RPMI7951 (cell line): ENCODE data around the gene KRTAP5-6. TPM values are rescaled to one million over a fixed set of nuclear protein-coding genes. Genes with fewer than 3 reads are reported as not detected.

Experiments used
- DNase-seq: peaks from one replicate; pipeline ENCODE4 v3.0.0-alpha.2; 2012; ENCODE audit warnings: low read depth
- total RNA-seq: library from RNA; depleted of rRNA; stranded (reverse); fragments of >200 nt; shearing (Covaris generic); gene quantifications from 2 replicates; pipeline ENCODE4 v1.2.3, GENCODE V29; 2014; rRNA removed

The KRTAP5-6 gene
- total RNA-seq, result not detected in 2 replicates

DNA sequence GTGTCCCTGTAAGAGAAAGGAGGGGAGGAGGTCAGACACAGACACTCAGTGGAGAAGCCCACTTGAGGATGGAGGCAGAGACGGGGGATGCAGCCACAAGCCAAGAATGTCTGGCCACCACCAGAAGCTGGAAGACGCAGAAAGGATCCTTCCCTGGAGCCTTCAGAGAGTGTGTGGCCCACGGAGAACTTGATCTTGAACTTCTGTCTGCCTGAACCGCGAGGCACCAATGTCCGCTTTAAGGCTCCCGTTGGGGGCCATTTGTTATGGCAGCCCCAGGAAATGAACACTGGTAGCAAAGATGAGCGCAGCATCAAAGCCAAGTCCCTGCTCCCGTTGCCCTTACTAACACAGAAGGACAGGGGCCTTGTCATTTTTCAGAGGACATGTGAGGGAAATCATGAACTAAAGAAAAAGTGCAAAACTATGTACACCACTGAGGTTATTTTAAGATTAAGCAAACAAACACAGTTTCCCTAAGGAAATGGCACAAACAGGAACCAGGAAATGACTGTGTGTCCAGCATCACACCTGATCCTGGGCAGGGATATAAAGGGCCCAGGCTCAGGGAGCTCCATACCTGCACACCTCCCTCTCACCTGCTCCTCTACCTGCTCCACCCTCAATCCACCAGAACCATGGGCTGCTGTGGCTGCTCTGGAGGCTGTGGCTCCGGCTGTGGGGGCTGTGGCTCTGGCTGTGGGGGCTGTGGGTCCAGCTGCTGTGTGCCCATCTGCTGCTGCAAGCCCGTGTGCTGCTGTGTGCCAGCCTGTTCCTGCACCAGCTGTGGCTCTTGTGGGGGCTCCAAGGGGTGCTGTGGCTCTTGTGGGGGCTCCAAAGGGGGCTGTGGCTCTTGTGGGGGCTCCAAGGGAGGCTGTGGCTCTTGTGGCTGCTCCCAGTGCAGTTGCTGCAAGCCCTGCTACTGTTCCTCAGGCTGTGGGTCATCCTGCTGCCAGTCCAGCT lies at the start of gene KRTAP5-6:
Gene KRTAP5-6 (plus strand): TSS at position 588 of the 963 bp plus-strand sequence. CDS start 51 bp downstream, at position 639.
- DNase-seq, result no peak

GRCh38 chr11:1647901-1648652 lies 48.9 kb upstream of the KRTAP5-6 start:
- no peak for DNase-seq

- DNase-seq, result no peak
These were observed 48.2 kb upstream of the KRTAP5-6 start for GRCh38 chr11:1648653-1649420.

GRCh38 chr11:1650034-1650917 lies 46.7 kb upstream of the KRTAP5-6 start:
- DNase-seq, result no peak

GRCh38 chr11:1650918-1651262 lies 46.1 kb upstream of the KRTAP5-6 start:
- no peak for DNase-seq

GRCh38 chr11:1651411-1651980 lies 45.5 kb upstream of the KRTAP5-6 start:
- DNase-seq, result no peak

DNA sequence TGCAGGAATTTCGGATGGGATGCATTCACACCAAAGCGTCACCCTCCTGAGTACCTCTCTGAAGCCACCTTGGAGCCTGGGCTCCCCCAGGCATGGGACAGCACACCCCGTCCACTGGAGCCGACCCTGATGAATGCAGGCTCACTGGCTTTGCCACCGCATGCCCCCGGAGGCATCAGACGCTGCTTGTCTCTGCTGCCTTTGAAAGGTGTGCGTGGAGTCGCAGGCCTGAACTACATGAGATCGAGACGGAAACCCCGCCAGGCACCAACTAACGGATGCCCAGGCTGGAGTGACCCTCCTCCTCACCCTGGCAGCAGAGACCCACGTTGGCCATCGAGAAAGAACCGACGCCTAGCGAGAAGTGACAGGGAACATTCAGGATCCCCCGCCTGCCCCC lies 45.0 kb upstream of the KRTAP5-6 start:
- DNase-seq, result no peak

GRCh38 chr11:1652442-1652770 lies 44.6 kb upstream of the KRTAP5-6 start:
- no peak for DNase-seq

DNA sequence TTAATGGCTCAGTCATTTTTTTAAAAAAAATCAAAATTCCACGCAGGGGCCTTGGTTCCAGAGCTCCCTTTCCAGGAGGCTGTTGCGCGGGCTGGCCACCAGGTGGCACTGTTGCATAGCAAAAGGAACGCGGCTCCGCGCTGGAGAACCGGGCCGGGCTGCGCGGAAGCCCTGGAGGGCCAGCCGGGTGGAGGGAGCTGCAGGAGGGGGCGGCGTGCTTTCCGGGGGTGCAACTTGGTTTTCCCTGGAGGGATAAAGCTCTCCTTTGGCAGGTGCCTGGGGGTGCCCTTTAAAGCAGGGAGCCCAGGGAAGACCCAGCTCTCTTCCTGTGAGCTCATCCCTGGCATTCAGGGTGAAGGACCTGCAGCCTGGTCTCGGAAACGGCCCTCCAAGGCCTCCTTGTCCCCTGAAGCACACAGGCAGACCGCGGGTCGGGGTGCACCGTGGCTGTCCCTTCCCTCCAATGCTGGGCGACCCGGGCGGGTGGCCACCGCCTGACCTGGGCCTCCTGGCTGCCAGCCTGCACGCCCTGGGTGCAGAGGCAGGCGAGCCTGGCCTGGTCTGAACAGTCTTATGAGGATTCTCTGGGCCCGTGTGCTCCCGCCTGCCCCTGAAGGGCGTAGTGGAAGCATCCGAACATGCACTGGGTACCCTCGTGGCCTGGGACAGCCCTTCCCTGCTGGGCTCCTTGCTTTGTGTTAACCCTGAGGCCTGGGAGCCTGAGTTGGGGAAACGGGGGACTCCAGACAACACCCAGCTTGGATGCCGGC lies 44.0 kb upstream of the KRTAP5-6 start:
- peak; percentile 22 for DNase-seq

- no peak for DNase-seq
These were observed 43.2 kb upstream of the KRTAP5-6 start for GRCh38 chr11:1653541-1654387.

GRCh38 chr11:1654388-1655167 lies 42.4 kb upstream of the KRTAP5-6 start:
- DNase-seq, result no peak

- no peak for DNase-seq
These were observed 41.6 kb upstream of the KRTAP5-6 start for GRCh38 chr11:1655168-1656060.

GRCh38 chr11:1656061-1656441 lies 40.9 kb upstream of the KRTAP5-6 start:
- no peak for DNase-seq

DNA sequence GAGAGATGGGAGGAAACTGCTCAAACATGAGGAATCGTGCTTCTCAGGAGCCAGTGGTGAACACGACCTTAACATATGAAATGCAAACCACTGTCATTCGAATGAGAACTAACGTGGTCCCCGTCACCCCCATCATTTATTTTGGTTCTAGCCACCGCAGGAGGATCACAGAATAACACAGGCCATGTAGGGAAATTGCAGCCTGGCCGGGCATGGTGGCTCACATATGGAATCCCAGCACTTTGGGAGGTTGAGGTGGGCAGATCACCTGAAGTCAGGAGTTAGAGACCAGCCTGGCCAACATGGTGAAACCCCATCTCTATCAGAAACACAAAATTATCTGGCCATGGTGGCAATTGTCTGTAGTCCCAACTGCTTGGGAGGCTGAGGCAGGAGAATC lies 40.3 kb upstream of the KRTAP5-6 start:
- DNase-seq, result no peak

GRCh38 chr11:1659506-1659905 lies 37.5 kb upstream of the KRTAP5-6 start:
- DNase-seq, result no peak

DNA sequence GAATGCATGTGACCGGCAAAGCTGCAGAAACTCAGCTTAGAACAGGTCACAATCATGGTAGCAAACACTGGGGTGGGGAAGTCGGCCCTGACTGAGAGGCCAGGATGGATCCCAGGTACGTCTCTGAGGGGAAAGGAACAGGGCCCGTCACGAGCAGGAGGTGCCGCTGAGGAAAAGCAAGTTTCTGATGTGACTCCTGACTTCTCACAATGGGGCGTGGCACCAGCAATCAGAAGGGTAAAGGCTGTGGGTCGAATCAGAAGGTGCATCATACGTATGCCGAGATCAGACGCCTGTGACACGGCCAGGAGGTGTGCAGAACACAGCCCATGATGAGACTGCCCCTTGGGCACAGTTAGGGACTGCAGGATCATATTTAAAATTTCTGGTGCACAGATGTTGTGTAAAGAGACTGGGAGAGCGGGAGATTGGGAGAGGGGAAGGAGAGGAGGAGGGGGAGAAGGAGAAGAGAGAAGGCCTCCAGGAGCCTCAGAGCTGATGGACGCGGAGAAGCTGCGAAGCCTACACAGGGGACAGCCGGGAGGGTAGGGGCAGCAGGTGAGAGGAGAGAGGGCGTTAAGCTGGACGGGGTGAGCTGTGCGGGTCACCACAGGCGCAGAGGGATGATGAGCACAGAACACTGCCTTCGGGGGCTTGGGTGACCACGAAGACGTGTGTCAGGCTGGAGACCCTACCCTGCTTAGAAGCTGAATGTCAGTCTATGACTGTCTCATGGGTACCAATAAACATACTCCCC lies 36.7 kb upstream of the KRTAP5-6 start:
- no peak for DNase-seq
